C4-2B (cell line): ENCODE data around the gene ACAD11.

Source experiments
- H3K27ac ChIP-seq: fragments of 450-650 bp; 2 replicates; pipeline ENCODE4 v1.5.1; 2017
- CTCF ChIP-seq: fragments of 450-650 bp; conservative IDR thresholded peaks from 2 replicates; pipeline ENCODE4 v1.5.1; 2017; ENCODE audit warnings: mild to moderate bottlenecking
- ZFX ChIP-seq: fragments of 450-650 bp; IDR thresholded peaks from 2 replicates; pipeline ENCODE4 v1.6.1; 2017

The ACAD11 gene

GRCh38 chr3:132660811-132661070 is 1.1 kb upstream of the ACAD11 start:
- H3K27ac ChIP-seq: peak overlapping the region; percentile 93
- TF ChIP-seq ZFX: no peak
- TF ChIP-seq CTCF: no peak

- TF ChIP-seq CTCF: no peak
- TF ChIP-seq ZFX: peak; percentile 99
- peak within 1 kb of the TSS; percentile 93 for H3K27ac ChIP-seq
Observed at GRCh38 chr3:132660052-132660810, 622 bp upstream of the ACAD11 start, which contains the start of gene UBA5. UBA5 (plus strand) TSS chr3:132660329; CDS start chr3:132660538, 209 bp downstream.

- no peak for TF ChIP-seq CTCF
- TF ChIP-seq ZFX: no peak
- peak overlapping the region; percentile 93 for H3K27ac ChIP-seq
Observed at GRCh38 chr3:132659000-132659364, 627 bp downstream of the ACAD11 start.

GRCh38 chr3:132657869-132658747 is 1.5 kb downstream of the ACAD11 start:
- no peak for TF ChIP-seq ZFX
- TF ChIP-seq CTCF: no peak
- no peak overlapping the region for H3K27ac ChIP-seq

- no peak overlapping the region for H3K27ac ChIP-seq
- no peak for TF ChIP-seq ZFX
- TF ChIP-seq CTCF: no peak
Observed at GRCh38 chr3:132655471-132655870, 4.1 kb downstream of the ACAD11 start.

GRCh38 chr3:132654721-132655120 is 4.9 kb downstream of the ACAD11 start:
- H3K27ac ChIP-seq: no peak overlapping the region
- TF ChIP-seq ZFX (no peak), CTCF (no peak)

- no peak overlapping the region for H3K27ac ChIP-seq
- TF ChIP-seq CTCF: no peak
- no peak for TF ChIP-seq ZFX
Observed at GRCh38 chr3:132654190-132654589, 5.4 kb downstream of the ACAD11 start.
